HCT116 (cell line): ENCODE results near the gene SUGCT.

Experiments
- EGR1 ChIP-seq: IDR thresholded peaks from 2 replicates; pipeline ENCODE4 v1.6.1; 2012; ENCODE audit warnings: low read depth
- EZH2 ChIP-seq: fragments of 200-600 bp; sonication (generic); IDR thresholded peaks from 2 replicates; pipeline ENCODE4 v1.6.1; 2017; ENCODE audit warnings: antibody characterized with exemption, mixed run types
- FOSL1 ChIP-seq: IDR thresholded peaks from 2 replicates; pipeline ENCODE4 v1.6.1; 2012; ENCODE audit warnings: low read depth
- JUND ChIP-seq: IDR thresholded peaks from 2 replicates; pipeline ENCODE4 v1.6.1; 2012
- POLR2A ChIP-seq: IDR thresholded peaks from 2 replicates; pipeline ENCODE4 v1.7.0; 2011; ENCODE audit warnings: borderline replicate concordance; ENCODE audit not compliant: insufficient read depth, insufficient read length; ENCODE audit errors: extremely low read depth
- POLR2AphosphoS5 ChIP-seq: IDR thresholded peaks from 2 replicates; pipeline ENCODE4 v1.6.1; 2011; ENCODE audit warnings: mild to moderate bottlenecking, low read depth, low read length, moderate library complexity
- RAD21 ChIP-seq: IDR thresholded peaks from 2 replicates; pipeline ENCODE4 v1.6.1; 2012; ENCODE audit warnings: low read depth, mild to moderate bottlenecking
- ZNF274 ChIP-seq: fragments of 200-500 bp; sonication (Bioruptor generic); IDR thresholded peaks from 2 replicates; pipeline ENCODE4 v1.6.1; 2014; ENCODE audit warnings: mild to moderate bottlenecking, low read depth, low read length, inconsistent platforms
- TF ChIP-seq, protein P1 (sequence below), 3 experiments: fragments of 200-600 bp in 1 of 3; sonication (generic) in 1 of 3; IDR thresholded peaks in 2 of 3; conservative IDR thresholded peaks in 1 of 3; 2 replicates each; pipeline ENCODE4 v1.5.1; 2012 to 2017; ENCODE audit warnings: low read depth in 2 of 3, low read length in 2 of 3, antibody characterized with exemption in 1 of 3, borderline replicate concordance in 1 of 3, control low read depth in 1 of 3, mild to moderate bottlenecking in 1 of 3, mixed read lengths in 1 of 3, mixed run types in 1 of 3, moderate library complexity in 1 of 3; ENCODE audit not compliant: insufficient read depth in 1 of 3

DNA sequence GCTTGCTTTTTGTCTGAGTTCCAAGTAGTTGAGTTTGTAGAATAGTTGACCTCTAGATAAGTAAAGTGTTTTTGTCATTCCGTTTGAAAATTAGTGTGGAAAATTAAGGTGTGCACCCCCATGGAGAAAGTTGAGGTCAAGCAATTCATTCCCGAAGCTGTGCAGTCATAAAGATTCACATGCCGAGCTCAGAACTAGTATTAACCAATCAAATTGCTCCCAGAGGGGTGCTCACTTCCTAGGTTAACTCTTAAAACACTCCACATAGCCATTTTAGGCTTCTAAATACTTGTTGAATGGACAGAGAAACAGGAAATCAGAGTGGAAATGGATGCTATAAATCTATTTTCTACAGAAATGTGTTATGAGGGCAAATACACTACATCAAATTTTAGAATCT, 638.9 kb downstream of the SUGCT start:
- TF ChIP-seq ZNF274, result no peak
- TF ChIP-seq FOSL1, result no peak
- TF ChIP-seq EZH2, result no peak
- TF ChIP-seq POLR2A, result no peak
- TF ChIP-seq RAD21, result no peak
- TF ChIP-seq, protein P1, sequence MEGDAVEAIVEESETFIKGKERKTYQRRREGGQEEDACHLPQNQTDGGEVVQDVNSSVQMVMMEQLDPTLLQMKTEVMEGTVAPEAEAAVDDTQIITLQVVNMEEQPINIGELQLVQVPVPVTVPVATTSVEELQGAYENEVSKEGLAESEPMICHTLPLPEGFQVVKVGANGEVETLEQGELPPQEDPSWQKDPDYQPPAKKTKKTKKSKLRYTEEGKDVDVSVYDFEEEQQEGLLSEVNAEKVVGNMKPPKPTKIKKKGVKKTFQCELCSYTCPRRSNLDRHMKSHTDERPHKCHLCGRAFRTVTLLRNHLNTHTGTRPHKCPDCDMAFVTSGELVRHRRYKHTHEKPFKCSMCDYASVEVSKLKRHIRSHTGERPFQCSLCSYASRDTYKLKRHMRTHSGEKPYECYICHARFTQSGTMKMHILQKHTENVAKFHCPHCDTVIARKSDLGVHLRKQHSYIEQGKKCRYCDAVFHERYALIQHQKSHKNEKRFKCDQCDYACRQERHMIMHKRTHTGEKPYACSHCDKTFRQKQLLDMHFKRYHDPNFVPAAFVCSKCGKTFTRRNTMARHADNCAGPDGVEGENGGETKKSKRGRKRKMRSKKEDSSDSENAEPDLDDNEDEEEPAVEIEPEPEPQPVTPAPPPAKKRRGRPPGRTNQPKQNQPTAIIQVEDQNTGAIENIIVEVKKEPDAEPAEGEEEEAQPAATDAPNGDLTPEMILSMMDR (IDR thresholded peaks at IDR 0.05 in 2 of 3, conservative IDR thresholded peaks at IDR 0.05 in 1 of 3; ENCODE audit: borderline replicate concordance in 1 of 3, insufficient read depth in 1 of 3, low read depth in 2 of 3, low read length in 2 of 3), result no peak
- no peak for TF ChIP-seq POLR2AphosphoS5
- TF ChIP-seq JUND, result no peak
- TF ChIP-seq EGR1, result no peak
